HEK293 (cell line): ENCODE data around the gene ZBED3.

Experiments used
- FEZF1 ChIP-seq: fragments of 450-650 bp; formaldehyde crosslinking; IDR thresholded peaks from 2 replicates; pipeline ENCODE4 v1.5.1; 2016; ENCODE audit warnings: missing biosample characterization, missing genetic modification characterization
- PRDM10 ChIP-seq: fragments of 450-650 bp; formaldehyde crosslinking; IDR thresholded peaks from 2 replicates; pipeline ENCODE4 v1.5.1; 2016; ENCODE audit warnings: missing biosample characterization, missing genetic modification characterization
- PRDM4 ChIP-seq: fragments of 450-650 bp; formaldehyde crosslinking; IDR thresholded peaks from 2 replicates; pipeline ENCODE4 v1.5.1; 2017; ENCODE audit warnings: missing biosample characterization, missing genetic modification characterization
- SETDB1 ChIP-seq: IDR thresholded peaks from one replicate; pipeline ENCODE4 v1.6.1; 2017; ENCODE audit warnings: mild to moderate bottlenecking, low read length, moderate library complexity, mixed read lengths; ENCODE audit not compliant: insufficient read length
- ZNF138 ChIP-seq: fragments of 450-650 bp; formaldehyde crosslinking; IDR thresholded peaks from 2 replicates; pipeline ENCODE4 v1.5.1; 2016; ENCODE audit warnings: missing biosample characterization, missing genetic modification characterization, borderline replicate concordance
- ZNF423 ChIP-seq: fragments of 450-650 bp; formaldehyde crosslinking; IDR thresholded peaks from 2 replicates; pipeline ENCODE4 v1.5.1; 2016; ENCODE audit warnings: missing biosample characterization, missing genetic modification characterization
- TF ChIP-seq, protein P1 (sequence below): fragments of 450-650 bp; formaldehyde crosslinking; IDR thresholded peaks from 2 replicates; pipeline ENCODE4 v1.5.1; 2016; ENCODE audit warnings: missing biosample characterization, missing genetic modification characterization

DNA sequence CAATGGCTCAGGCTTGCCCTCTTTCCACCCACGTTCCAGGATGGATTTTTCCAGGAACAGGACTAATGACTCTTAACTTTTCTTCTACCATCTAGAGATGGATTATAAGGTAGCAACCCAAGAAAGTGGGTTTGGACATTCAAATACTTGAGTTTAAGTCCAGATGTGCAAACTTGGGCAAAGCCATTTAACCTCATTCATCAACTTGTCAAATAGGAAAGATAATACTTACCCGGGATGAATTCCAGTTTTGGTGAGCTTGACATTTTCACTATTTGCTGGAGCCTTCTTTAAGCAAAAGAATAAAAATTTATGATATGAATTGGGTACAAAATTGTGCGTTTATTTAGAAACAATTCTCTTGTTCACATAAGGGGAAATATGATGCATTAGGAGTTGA is 44.3 kb upstream of the ZBED3 start:
- TF ChIP-seq, protein P1, sequence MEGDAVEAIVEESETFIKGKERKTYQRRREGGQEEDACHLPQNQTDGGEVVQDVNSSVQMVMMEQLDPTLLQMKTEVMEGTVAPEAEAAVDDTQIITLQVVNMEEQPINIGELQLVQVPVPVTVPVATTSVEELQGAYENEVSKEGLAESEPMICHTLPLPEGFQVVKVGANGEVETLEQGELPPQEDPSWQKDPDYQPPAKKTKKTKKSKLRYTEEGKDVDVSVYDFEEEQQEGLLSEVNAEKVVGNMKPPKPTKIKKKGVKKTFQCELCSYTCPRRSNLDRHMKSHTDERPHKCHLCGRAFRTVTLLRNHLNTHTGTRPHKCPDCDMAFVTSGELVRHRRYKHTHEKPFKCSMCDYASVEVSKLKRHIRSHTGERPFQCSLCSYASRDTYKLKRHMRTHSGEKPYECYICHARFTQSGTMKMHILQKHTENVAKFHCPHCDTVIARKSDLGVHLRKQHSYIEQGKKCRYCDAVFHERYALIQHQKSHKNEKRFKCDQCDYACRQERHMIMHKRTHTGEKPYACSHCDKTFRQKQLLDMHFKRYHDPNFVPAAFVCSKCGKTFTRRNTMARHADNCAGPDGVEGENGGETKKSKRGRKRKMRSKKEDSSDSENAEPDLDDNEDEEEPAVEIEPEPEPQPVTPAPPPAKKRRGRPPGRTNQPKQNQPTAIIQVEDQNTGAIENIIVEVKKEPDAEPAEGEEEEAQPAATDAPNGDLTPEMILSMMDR (tag by site-specific recombination), result no peak
- TF ChIP-seq PRDM4 (tag by site-specific recombination) (no peak), FEZF1 (tag by site-specific recombination) (no peak), PRDM10 (no peak), ZNF423 (tag by site-specific recombination) (no peak), ZNF138 (no peak), SETDB1 (no peak)
